T-helper 1 cell treated with Interleukin-12 subunit alpha and Interleukin-12 subunit beta and Interleukin-4 antibody, amounts not matched to agents 30 ng/mL and 1 ng/mL, for 36 hours (primary cell): ENCODE measurements around the gene ARHGAP11A. TPM values are rescaled to one million over a fixed set of nuclear protein-coding genes. Genes with fewer than 3 reads are reported as not detected.
"Not testable (repeated sequence)": the region's sequence is repeated elsewhere in the genome, so short reads cannot be mapped to it uniquely, and the experiment has no call there.

Experiments used
- intact Hi-C: fragments of 100-400 bp; cut with micrococcal nuclease; formaldehyde crosslinking; loops from one replicate; pipeline ENCODE4 v1.15.1; 2024
- total RNA-seq: library from RNA; stranded (reverse); gene quantifications from 2 replicates; pipeline ENCODE4 v1.2.3, GENCODE V29; 2022

ARHGAP11A gene, protein sequence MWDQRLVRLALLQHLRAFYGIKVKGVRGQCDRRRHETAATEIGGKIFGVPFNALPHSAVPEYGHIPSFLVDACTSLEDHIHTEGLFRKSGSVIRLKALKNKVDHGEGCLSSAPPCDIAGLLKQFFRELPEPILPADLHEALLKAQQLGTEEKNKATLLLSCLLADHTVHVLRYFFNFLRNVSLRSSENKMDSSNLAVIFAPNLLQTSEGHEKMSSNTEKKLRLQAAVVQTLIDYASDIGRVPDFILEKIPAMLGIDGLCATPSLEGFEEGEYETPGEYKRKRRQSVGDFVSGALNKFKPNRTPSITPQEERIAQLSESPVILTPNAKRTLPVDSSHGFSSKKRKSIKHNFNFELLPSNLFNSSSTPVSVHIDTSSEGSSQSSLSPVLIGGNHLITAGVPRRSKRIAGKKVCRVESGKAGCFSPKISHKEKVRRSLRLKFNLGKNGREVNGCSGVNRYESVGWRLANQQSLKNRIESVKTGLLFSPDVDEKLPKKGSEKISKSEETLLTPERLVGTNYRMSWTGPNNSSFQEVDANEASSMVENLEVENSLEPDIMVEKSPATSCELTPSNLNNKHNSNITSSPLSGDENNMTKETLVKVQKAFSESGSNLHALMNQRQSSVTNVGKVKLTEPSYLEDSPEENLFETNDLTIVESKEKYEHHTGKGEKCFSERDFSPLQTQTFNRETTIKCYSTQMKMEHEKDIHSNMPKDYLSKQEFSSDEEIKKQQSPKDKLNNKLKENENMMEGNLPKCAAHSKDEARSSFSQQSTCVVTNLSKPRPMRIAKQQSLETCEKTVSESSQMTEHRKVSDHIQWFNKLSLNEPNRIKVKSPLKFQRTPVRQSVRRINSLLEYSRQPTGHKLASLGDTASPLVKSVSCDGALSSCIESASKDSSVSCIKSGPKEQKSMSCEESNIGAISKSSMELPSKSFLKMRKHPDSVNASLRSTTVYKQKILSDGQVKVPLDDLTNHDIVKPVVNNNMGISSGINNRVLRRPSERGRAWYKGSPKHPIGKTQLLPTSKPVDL
- 99.2 and 102 TPM in 2 replicates for total RNA-seq

DNA sequence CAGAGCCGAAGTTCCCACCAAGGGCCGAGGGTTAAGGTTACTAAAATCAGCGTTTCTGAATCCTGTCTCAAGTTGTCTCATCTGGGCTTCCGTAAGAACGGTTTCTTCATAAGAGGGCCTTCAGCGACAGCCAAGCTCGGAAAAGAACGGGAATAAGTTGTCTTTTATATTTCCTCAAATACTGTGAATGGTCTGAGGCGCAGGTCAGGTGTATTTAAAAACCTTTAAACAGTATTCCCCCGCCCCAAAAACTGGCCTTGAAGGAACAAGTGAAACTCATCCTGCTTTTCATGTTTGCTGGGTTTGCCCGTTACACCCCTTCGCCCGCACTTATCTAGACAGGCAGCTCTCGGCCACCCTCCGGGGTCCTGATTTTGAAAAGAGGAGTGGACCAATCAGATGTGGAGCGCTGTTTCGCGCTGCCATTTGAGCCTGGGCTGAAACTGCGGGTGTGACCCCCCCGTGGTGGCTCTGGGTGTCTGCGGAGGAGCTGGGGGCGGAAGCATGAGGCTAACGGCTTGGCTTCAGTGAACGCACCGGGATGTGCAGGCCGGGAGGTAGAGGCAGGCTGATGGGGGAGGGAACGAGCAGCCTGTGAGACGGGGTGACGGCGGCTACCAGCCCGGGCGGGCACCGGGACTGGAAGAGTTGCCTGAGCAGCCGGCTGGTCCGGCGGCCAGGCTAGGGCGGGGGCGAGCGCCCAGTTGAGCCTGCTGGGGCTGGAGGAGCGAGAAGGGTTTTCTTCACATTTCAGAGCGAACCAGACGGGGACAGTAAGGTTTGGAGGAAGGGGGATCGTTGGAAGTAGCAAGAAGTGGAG, at the start of gene ARHGAP11A:
Gene ARHGAP11A (plus strand): TSS at position 454 of the 820 bp plus-strand sequence. CDS start 708 bp downstream, outside the sequence.
- intact Hi-C loops = not testable (repeated sequence)

DNA sequence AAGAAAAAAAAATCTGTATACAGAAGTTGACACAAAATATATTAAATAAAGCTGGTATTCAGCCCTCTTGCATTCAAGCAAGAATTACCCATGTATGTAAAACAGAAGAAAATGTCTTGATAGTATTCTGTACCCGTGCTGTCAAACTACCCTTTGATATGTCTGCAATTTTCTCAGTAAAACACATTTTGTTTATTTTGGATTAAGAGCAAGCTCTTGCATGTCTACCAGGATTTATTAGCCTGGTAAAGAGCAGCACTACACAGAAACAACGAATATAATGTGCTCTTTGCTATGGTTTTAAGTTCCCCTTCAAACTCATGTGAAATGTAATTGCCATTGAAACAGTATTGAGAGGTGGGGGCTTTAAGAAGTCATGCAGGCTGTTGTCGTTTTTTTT, 46.3 kb upstream of the ARHGAP11A start:
- intact Hi-C loops = not testable (repeated sequence)

DNA sequence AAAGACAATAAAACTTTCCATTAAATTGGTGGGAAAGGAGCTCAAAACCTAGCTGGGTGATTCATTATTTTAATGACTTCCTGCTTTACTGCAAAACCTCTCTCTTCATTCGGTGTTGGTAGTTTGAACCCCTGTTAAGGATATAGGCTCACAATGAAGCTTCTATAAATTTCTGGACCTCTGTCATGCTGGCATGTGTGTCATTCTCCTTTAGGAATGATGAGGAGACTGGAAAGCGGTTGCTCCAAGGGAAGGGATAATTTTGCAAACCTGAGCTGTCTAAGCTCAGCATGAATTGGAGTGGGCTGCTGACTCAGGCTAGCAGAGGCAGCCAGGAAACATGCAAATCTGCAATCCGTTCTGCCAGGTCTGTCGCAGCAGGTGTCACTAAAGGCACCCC, 36.8 kb upstream of the ARHGAP11A start:
- intact Hi-C loops = not testable (repeated sequence)

DNA sequence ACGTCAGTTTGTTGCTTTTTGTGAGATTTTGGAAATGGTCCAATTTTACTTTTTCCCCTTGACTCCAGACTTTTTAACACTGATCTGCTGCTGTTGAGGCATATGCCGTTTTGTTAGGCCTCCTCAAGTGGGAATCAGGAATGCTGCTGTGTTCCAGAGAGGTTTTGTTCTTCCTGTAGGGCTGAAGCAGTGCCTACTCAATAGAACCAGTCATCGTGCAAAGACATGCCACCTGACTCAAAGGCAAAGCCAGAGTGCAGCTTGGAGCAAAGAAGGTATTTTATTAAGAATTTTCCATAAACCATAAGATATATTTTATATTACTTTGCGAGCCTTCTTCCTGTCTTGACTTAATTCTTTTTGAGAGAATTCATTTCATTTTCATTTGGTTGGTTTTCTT, 29.5 kb upstream of the ARHGAP11A start:
- intact Hi-C loops = not testable (repeated sequence)

DNA sequence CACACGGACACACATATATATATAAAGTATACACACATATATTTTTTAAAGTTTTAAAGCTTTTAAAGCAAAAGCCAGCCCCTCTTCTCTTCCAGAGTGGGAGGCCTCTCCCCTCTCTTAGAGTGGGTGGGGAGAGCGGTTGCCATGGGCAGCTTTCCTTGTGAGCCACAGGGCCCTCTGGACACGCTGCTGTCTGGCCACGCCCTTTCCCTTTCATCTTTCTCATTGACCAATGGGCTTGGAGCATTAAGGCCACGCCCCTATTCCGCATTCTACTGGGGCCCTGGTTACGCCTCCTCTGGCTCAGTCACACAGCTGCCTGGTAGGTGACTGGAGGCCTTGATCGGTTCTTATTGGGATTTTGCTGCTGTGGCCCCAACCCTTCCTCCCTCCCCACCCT, 22.2 kb upstream of the ARHGAP11A start, which contains the start of gene GOLGA8N:
Gene GOLGA8N (plus strand): TSS at position 306 of the 400 bp plus-strand sequence.
- intact Hi-C loops = not testable (repeated sequence)

DNA sequence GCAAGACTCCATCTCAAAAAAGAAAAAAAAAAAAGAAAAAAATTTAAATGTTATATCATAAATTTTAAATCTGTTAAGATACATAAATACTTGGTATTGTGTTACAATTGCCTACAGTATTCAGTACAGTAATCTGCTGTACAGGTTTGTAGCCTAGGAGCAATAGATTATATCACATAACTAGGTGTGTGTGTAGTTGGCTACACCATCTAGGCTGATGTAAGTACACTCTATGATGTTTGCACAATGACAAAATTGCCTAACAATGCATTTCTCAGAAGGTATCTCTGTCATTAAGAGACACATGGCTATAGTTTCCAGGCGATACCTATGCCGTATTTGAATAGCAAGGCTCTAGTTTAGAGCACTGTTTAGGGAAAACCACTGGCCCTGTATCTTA, 5.8 kb upstream of the ARHGAP11A start:
- intact Hi-C loops = not testable (repeated sequence)

DNA sequence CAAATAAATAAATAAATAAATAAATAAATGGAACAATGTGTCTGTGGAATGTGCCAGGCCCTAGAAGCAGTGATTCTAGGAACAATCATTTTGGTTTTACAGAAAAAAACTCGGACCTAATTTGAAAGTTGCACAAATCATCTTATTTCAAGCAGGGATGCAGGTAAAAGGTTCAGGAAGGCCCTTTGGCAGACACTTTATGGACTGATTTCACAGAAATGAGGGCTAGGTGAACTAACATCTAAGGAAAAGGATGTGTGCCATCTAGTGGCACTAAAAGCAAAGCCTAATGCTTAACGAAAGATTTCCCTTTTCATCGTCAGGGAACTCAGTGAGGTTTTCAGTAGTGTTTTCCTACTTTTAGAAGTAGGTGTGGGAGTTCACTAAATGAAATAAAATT, 4.6 kb upstream of the ARHGAP11A start:
- intact Hi-C loops = not testable (repeated sequence)

DNA sequence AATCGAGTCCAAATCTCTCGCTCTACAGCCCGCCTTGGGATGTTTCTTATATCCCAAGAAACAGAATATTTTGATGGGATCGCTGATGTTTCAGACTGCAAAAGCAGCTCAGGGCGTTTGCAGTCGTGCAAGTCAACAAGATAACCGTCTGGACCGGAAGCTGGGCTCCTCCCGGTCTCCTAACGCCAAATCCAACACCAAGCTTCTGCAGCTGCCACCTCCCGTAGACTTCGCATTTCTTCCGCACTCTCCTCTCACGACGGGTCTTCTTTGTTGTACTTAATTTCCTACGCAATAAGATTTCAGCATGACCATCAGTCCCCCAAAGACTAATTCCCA, 623 bp upstream of the ARHGAP11A start:
- intact Hi-C loops = not testable (repeated sequence)

DNA sequence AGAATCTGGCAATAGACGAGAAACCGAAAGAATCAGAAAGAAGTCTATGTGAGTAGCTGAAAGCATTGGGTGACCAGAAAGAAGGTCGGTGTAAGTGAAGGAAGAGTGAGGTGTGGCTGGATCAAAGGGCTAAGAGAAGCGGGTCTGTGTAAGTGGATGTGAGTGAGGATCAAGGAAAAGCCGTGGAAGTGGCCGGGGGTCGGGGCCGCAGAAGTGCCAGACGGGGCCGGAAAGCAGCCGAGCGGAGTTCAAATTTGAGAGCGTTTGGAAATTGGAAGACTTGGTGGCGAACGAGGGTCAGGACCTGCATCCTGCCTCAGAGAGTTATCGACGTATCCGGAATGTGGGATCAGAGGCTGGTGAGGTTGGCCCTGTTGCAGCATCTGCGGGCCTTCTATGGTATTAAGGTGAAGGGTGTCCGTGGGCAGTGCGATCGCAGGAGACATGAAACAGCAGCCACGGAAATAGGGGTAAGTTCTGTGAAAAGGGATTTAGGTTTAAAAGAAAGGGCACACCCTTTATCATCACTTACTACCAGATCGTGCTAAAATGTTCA, 645 bp downstream of the ARHGAP11A start:
- intact Hi-C loops = not testable (repeated sequence)

DNA sequence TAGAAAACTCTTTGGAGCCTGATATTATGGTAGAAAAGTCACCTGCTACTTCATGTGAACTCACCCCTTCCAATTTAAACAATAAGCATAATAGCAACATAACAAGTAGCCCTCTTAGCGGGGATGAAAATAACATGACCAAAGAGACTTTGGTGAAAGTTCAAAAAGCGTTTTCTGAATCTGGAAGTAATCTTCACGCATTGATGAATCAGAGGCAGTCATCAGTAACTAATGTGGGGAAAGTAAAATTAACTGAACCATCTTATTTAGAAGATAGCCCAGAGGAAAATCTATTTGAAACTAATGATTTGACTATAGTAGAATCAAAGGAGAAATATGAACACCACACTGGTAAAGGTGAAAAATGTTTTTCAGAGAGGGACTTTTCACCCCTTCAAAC, 21.1 kb downstream of the ARHGAP11A start:
- intact Hi-C loops = no loop called here

DNA sequence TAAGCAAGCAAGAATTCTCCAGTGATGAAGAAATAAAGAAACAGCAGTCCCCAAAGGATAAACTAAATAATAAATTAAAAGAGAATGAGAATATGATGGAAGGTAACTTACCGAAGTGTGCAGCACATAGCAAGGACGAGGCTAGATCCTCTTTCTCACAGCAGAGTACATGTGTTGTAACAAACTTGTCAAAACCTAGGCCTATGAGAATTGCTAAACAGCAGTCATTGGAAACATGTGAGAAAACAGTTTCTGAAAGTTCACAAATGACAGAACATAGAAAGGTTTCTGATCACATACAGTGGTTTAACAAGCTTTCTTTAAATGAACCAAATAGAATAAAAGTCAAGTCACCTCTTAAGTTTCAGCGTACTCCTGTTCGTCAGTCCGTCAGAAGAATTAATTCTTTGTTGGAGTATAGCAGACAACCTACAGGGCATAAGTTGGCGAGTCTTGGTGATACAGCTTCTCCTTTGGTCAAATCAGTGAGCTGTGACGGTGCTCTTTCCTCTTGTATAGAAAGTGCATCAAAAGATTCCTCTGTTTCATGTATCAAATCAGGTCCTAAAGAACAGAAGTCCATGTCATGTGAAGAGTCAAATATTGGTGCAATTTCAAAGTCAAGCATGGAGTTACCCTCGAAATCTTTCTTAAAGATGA, 21.7 kb downstream of the ARHGAP11A start:
- intact Hi-C loops = no loop called here

DNA sequence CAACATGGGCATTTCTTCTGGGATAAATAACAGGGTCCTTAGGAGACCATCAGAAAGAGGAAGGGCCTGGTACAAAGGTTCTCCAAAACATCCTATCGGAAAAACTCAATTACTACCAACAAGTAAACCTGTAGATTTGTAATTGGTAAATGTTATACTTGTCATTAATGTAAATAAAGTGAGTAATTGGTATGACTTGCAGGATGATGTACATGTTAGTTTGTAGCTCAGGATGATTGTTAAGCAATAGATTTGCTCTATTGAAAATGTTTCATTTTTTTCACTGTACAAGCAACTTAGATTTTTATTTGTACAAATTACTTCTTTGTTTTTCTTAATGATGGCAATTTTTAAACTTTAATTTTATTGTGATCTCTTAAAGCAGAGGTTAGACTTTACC, 22.4 kb downstream of the ARHGAP11A start:
- intact Hi-C loops = no loop called here

DNA sequence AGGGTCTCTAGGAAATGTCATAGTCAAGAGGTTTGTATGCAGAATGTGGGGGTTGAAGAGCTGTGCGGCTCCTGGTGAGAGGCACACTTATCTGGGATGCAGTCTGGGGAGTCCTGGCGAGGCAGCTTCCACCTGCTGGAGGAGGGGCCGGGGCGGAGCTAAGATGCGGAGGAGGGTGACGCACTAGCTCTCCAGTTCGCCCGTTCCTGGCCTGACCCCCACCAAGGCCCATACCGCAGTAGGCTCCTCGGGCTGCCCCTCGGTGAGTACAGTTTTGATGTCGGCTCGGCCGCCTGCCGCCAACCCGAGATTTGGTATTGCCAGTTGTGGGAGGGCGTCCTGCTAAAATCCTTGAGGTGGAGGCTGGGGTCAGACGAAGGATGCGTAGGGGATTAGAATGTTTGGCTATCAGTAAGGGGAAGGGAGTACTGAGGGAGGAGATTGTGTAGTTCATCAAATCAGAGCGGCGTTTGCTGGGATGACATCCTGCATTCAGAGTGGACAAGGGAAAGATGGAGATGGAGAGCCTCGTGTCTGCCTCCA, 26.3 kb downstream of the ARHGAP11A start, which contains the start of gene SCG5:
Gene SCG5 (plus strand): TSS at position 194 of the 543 bp plus-strand sequence. CDS start 1,883 bp downstream, outside the sequence.
- intact Hi-C loops = no loop called here

DNA sequence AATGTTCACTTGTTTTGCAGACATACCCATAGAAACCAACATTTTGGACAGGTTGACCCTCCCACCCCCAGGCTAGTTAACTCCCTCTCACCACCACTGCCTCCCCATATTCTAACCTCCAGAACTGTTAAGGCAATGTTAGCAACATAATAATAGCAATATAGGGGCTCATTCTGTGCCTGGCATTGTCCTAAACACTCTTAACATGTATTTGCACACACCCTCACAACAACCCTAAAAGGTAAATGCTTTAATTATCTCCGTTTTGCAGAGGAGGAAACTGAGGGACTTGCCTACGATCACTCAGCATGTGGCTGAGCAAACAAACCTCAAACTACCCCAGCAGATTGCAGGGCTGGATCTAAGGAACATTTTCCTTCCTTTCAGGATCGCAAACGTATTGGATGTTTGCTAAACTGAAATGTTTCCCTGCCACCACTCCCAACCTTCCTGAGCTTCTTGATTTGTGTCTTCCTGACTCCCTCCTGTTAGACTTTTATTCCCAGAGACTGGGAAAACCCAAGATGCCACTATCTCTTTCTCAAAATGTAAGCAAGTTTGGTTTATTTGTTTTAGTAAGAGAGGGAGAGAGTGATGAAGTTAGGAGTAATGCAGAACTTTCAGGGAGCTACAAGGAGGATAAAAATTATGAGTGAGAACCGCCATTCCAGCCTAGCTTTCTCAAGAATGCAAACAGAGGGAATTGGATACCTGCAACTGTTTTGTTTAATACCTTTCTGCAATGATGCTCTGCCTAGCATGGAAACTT, 27.5 kb downstream of the ARHGAP11A start:
- intact Hi-C loops = no loop called here

DNA sequence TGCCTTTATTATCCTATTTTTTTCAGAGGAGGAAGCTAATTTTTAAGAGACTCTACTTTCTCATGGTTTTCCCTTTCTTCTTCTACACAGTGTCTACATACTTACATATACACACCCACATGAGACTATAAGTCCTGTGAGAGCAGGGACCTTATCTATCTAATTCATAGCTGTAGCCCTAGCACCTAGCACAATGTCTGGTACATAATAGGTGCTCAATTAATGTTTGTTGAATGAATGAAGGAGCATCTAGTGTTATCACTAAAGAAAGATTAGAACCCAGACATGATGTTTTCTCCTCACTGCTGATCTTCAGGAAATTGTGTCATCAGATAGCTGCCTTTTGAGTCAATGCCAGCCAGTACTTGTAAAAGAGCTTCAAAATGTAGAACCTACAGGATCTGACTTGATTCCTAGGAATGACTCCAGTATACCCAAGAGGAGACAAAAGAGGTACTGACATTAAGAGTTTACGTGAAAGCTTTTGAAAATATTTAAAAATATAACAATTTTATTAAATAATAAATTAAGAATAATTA, 28.7 kb downstream of the ARHGAP11A start:
- intact Hi-C loops = no loop called here

DNA sequence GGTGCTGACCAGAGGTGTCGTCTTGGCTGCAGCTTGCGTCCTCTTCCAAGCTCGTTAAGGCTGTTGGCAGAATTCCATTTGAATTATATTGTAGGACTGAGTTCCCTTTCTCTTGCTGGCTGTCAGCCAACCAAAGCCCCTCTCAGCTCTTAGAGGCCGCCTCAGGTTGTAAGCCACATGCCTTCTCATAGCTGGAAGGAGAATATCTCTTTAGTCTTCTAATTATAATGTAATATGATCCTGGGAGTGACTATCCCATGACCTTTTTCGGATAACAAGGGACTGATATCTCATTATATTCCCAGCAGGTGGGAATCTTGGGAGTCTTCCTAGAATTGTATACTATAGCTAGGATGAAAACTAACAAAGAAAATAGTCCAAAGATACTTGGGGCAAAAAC, 31.0 kb downstream of the ARHGAP11A start:
- intact Hi-C loops = no loop called here

DNA sequence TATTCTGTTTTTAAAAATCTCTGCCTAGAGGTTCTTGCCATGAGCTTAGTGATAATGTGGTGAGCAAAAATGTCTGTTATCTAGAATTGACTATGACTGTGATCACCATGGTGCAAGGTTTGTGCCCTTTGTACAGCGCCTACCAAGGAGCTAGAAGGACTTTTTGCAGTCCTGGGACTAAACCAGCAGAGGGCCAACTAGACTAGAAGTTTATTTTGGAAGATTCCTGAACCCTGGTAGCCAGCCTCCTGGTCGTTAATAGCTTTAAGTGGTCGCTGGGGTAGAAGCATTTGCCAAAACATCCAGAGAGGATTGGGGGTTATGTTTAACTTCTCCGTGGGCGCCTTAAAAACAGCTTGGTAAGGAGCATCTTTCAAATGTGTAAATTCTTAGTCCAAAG, 34.0 kb downstream of the ARHGAP11A start:
- intact Hi-C loops = loop anchor here (1.0 kb wide), 1 partner anchor 8 kb away; no protein-coding TSS in a partner anchor

DNA sequence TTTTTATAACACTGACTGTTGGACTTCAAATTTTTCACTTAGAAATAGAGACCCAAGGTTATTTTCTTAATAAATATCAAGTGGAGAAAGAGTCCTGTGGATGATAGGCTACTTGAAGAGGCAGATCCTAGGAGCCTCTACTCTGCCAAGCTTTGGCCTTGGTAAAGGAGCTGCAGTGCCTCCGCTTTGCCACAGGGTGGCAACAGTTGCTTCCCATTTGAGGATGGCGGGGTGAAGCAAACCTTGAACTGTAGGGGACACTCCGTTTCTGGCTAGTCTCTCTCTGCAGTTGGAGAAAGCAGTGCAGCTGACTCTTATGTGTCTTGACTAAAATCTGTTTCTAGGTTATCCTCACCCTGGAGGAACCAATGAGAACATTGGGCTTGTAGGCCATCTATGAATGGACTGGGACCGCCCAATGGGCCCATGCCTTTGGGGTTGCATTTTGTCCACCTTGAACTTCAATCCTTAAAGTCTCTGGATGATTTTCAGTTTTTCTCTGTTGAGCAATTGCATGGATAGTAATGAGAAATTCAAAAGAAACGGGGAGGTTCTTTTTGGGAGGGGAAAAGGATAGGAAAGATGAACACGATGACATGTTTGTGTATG, 36.0 kb downstream of the ARHGAP11A start:
- intact Hi-C loops = loop anchor here (1.0 kb wide), 1 partner anchor 344 kb away; no protein-coding TSS in a partner anchor
